Uterus (tissue), 2 donors: Measurements from ENCODE around the gene CCNY.
"Not testable (repeated sequence)": the region's sequence is repeated elsewhere in the genome, so short reads cannot be mapped to it uniquely, and the experiment has no call there.

Source experiments
- CTCF ChIP-seq, 4 experiments: fragments of 200-600 bp in 2 of 4; fragments of 450-650 bp in 2 of 4; sonication (generic) in 2 of 4; IDR thresholded peaks; one replicate each; pipeline ENCODE4 v1.5.1; 2016 to 2019; ENCODE audit warnings: antibody characterized with exemption in 4 of 4, mild to moderate bottlenecking in 2 of 4, moderate library complexity in 1 of 4
- POLR2A ChIP-seq, 2 donors: fragments of 450-650 bp; IDR thresholded peaks; one replicate each; pipeline ENCODE4 v1.6.1; 2016; ENCODE audit warnings: antibody characterized with exemption in 2 of 2, mild to moderate bottlenecking in 1 of 2, moderate library complexity in 1 of 2

DNA sequence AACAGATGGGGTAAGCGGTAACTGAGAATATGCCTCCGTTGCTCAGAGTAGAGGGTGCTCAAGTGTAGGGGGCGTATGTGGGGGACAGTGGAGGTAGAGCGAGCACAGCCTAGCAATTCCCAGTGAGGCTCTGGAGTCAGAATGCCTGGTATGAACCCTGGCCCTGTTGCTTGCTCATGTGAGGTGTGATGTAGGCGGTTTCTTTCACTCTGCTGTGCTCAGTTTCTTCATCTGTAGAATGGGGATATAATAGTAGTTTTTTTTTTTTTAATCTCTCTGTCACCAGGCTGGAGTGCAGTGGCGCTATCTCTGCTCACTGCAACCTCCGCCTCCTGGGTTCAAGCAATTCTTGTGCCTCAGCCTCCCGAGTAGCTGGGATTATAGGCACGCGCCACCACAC lies 82.3 kb downstream of the CCNY start:
- not testable (repeated sequence) for TF ChIP-seq CTCF, POLR2A (IDR thresholded peaks at IDR 0.05)
